ENCODE results near the gene FOXC1.

The FOXC1 gene

GRCh38 chr6:1609648-1610496 lies at the start of gene FOXC1:
FOXC1 (plus strand) TSS chr6:1609915; CDS start chr6:1610446, 531 bp downstream.
- no peak for DNase-seq (ENCODE audit: low spot score)

DNA sequence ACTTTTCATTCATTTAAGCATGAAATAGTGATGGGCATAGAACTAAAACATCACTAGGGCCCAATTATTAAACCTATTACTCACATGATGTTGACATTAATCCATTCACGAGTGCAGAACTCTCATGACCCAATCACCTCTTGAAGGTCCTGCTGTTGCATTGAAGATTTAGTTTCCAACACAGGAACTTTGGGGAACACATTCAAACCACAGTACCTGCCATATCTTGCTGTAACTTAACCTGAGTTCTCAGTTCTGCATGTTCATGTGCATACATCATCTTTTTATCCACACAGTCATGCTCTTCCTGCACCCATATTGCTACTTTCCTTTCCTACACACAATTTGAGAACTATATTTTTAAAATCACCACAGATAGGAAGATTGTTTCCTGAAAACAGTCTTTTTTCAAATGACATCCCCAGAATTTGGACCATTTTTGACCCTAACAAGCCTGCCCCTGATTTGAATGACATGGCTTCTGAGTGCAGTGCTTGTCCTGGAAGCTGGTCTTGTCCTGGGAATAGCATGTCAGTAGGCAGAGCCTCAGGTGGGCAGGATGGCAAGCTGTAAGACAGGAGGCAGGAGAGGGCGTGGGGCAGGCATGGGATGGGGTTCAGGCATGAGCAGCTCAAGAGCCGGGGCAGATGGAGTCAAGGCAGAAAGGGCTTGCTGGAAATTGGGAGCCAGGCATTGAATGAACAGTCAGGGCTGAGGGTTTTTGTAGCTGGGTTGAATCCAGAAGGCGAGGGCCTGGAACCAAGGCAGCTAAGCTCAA lies 49.2 kb upstream of the FOXC1 start:
- DNase-seq (ENCODE audit: low spot score): no peak

GRCh38 chr6:1561355-1561754 lies 48.4 kb upstream of the FOXC1 start:
- no peak for DNase-seq (ENCODE audit: low spot score)

DNA sequence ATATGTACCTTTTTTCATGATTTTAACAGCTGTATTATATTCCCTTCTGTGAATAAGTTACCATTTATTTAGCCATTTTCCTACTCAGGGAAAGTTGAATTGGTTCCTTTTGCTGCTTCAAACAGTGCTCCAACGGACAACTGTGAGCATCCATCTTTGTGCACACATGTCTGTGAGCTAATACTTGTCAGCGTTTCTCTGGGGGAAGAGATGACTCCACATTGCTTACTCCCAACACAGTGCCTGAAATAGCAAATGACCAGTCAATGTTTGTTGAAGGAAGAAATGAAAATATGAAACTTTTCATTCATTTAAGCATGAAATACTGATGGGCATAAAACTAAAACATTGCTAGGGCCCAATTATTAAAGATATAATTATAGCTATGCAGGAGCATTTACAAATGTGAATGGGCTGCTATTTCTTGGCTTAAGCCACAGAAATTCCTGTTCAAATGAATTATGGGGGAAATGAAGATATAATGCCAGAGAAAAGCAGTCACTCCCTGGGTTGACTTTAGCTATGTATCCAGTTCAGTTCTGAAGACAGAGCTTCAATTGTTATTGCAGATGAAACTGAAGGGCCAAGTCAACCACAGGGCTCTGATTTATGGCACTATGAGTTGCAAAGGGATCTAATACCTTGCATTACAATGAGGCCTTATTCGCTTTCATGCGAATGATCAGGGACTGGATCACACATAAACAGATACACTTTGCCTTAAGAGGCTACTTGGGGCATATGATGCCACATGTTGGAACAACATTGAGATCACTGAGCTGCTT lies 47.4 kb upstream of the FOXC1 start:
- no peak for DNase-seq (ENCODE audit: low spot score)

DNA sequence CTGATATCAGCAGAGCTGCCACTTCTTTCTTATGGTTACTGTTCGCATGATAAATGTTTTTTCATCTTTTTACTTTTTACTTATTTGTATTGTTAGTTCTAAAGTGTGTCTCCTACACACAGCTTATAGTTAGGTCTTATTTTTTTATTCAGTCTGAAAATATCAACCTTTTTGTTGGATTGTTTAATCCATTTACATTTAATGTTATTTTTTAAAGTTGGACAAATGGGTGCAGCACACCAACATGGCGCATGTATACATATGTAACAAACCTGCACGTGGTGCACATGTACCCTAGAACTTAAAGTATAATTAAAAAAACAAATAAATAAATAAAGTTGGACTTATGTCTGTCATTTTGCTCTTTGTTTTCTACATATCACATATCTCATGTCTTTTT lies 40.3 kb upstream of the FOXC1 start:
- no peak for DNase-seq (ENCODE audit: low spot score)

- DNase-seq (ENCODE audit: low spot score): no peak
Measured at GRCh38 chr6:1570848-1571247, 38.9 kb upstream of the FOXC1 start.

GRCh38 chr6:1572892-1573291 lies 36.8 kb upstream of the FOXC1 start:
- DNase-seq (ENCODE audit: low spot score): no peak

- DNase-seq (ENCODE audit: low spot score): no peak
Measured at GRCh38 chr6:1574083-1574761, 35.5 kb upstream of the FOXC1 start.

GRCh38 chr6:1574890-1575209 lies 34.9 kb upstream of the FOXC1 start:
- no peak for DNase-seq (ENCODE audit: low spot score)

DNA sequence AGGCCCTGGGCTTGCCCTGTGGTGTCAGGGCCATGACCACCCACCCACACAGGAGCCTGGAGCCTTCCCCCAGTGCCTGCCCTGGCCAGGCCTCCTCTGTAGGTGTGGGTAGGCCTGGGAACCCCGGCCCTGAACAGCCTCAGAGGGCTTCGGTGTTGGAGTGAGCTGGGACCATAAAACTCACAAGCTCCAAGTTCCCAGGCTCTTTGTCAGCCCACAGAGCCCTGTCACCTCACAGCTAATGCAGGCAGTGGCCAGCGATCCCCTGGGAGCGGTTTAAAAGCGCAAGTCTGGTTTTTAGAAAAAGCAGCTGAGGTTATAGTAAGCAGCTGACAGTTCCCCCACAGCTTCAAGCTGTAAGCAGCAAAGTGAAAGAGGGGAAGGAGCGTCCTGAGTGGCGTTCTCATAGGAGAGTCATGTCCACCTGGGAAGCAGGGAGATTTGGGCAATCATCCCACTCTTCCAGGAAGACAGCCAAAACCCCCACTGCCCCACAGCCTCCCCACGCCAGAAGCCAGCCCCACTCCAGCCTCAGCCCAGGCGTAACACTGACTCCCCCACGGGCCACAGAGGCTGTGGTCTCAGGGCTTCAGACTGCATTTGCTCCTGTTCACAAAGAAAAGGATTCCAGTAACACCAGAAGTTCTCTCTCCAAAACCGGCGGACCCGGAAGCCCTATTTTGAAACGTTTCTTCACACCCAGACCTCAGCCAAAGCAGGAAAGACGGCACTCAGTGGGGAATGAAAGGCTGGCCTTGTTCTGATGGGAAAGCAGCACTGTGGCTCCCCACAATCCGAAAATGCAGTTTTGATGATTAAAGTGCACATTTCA lies 34.3 kb upstream of the FOXC1 start:
- no peak for DNase-seq (ENCODE audit: low spot score)

DNA sequence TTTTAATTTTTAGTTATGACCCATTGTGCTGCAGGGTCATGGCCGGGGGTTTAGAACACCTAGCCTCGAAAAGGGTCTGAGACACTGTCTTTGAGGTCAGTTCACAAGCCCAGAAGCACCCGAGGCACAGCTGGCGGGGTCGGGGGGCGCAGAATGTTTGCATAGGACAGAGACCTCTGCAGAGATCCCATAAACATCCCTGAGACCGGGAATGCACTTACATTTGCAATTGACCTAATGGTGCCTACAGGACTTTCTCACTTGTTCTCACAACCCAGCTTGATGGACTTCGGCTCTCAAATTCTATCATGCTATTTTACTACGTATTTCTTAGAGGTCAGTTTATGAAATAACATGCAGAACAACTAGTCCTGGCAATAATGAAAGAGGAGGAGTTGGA lies 33.5 kb upstream of the FOXC1 start:
- DNase-seq (ENCODE audit: low spot score): no peak

DNA sequence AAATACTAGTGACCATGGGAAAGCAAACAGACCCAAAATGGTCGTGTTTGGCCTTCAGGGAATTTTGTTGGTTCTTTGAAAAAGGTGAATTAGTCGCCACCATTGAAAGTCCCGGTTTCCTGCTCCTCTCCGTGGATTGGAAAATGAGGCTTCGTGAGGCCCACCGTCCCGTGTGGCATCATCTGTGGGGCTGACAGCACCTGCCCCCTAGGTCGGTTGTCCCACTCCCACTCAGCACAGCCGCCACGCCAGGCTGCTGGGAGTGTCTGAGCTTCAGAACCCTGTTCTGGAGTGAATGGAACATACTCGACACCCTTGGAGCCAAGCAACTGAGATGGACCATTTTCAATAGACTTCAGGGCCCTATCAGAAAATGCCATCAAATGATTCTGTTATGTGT lies 33.0 kb upstream of the FOXC1 start:
- DNase-seq (ENCODE audit: low spot score): no peak

DNA sequence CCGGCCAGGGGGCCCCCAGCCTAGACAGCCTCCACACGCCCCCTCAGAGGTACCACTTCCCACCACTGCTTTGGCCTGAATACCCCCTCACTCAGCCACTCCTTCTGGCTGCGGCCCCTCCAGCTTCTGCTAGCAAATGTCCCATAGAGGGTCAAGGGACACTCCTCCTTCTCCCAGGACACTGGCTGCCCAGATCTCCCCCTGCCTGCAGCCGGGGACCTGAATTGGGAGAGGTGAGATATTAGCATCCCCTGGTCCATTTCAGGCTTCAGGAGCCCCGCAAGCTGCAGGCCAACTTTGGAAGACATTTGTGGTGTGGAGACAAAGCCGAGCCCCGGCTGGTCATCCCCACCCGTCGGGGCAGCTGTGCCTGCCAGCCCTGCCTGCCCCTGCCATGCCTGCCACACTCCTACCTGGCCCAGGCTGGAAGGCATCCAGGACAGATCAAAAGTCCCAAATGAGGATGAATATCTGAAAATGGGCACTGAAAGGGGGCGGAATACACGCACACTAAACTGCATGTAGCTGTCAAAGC lies 32.5 kb upstream of the FOXC1 start:
- no peak for DNase-seq (ENCODE audit: low spot score)

- no peak for DNase-seq (ENCODE audit: low spot score)
Measured at GRCh38 chr6:1577896-1578745, 31.6 kb upstream of the FOXC1 start.

- DNase-seq (ENCODE audit: low spot score): no peak
Measured at GRCh38 chr6:1579096-1579495, 30.6 kb upstream of the FOXC1 start.

DNA sequence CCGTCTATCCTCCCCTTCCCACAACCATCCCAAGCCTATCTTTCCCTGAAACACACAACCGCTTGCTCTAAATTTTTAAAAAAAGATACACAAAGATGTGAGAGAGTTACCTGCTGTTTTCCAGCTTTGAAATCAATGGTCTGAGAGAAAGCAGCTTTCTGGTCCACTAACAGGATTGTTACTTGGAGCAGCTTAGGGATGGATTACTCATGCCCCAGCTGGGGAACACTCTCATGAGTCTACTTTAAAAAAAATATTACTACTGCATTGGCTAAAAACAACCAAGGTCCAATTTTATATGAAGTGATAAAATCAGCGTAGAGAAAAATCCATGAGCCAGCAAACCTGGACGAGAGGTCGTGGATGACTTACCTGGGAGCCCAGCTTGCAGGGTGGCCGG lies 29.6 kb upstream of the FOXC1 start:
- DNase-seq (ENCODE audit: low spot score): no peak

DNA sequence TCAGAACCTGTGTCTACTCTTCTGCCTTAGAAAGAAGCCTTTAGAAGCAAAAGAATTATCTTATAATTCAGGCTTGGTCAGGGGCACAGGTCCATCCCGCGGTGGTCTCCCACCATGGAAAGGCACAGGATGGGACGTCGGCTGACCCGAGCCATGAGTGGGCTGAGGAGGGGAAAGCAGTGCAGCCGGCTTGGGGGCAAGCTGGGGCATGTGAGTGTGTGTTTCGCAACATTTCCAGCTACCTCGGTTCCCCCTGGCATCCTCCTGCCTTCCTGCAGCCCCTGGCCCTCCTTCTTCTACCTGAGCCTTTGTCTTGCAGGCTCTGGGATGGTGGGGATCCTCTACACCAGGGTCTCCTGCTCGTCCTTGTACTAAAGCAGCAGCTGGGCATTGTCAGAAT lies 29.1 kb upstream of the FOXC1 start:
- no peak for DNase-seq (ENCODE audit: low spot score)

DNA sequence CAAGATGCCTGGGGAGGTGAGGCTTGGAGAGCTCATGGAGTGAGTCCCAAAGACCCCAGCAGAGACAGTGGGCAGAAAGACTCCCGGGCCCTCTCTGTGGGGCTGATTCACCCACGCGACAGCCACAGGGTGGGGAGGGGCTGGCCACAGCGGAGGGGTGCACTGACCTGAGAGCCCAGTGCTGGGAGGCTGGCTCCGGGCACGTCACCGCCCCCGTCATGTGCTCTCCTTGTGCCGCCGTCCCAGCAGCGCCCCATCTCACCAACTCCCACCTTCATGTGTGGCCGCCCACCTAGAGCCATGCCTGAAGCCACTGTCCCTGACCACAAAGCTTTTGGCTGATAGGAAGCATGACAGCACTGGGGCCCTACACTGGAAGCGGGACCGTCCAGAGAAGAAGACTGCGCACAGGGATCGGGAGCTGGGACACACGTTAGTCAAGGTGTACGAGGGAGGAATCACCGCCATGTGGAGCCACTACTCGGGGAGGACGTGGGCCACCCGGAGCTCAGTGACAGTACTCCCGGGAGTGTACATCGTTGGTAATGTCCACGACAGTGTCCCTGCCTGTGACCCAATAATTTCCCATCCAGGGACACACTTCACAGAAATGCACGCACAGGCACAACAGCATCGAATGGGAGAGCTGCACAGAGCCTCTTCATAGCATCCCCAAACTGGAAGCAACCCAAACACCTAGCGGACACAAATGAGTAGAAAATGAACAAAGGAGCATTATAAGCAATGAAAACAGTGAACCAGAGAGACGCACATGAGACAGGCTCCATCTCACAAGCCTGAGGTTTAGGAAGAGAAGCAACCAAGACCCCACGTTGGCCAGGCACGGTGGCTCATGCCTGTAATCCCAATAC lies 28.4 kb upstream of the FOXC1 start:
- no peak for DNase-seq (ENCODE audit: low spot score)

DNA sequence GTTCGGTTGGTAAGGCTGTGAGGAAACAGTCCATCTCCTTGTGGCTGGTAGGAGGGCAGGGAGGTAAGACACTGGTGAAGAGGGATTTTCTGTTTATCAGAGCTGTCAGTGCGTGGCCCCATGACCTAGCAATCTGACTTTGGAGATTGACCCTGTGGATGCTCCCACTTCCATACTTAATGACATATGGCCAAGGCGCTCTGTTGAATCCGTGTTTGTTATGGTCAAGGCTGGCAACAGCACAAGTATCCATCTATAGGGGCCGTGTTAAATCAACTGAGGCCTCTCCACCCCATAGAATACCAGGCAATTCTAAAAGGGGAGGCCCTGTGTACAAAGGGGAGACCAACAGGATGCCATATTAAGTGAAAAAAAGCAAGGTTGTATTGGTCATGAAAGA lies 25.6 kb upstream of the FOXC1 start:
- no peak for DNase-seq (ENCODE audit: low spot score)

Data from RKO (cell line).